ENCODE data around the gene SLCO4A1. TPM values are rescaled to one million over a fixed set of nuclear protein-coding genes. Genes with fewer than 3 reads are reported as not detected.
"Not testable (repeated sequence)": the region's sequence is repeated elsewhere in the genome, so short reads cannot be mapped to it uniquely, and the experiment has no call there.

The SLCO4A1 gene
- total and polyA plus RNA-seq, 12 donors: 1.5 to 52.7 (median 6.8) TPM

- WGBS, 2 donors: 90% methylated on average over 20 of the region's 20 CpGs
- peaks cover 0 to 6% (median under 1%) of the 10 kb centered on the region in 7 donors for H3K27me3 ChIP-seq
- no peaks in the 10 kb centered on the region for H3K36me3 ChIP-seq
- no peak overlapping the region for H3K4me3 ChIP-seq
- intact Hi-C loops (cut with DNase I): no loop called here
- DNase-seq: no peak
- no peak for TF ChIP-seq CTCF (IDR thresholded peaks at IDR 0.05)
- H3K4me1 ChIP-seq: peaks cover 10 to 46% (median 34%) of the 10 kb centered on the region in 9 donors
- ATAC-seq: no peak
- no peaks in the 10 kb centered on the region for H3K9me3 ChIP-seq
- peak overlapping the region in 1 of 10 donors; percentile 93 for H3K27ac ChIP-seq
Observed at GRCh38 chr20:62625921-62626547, 16.3 kb upstream of the SLCO4A1 start.

DNA sequence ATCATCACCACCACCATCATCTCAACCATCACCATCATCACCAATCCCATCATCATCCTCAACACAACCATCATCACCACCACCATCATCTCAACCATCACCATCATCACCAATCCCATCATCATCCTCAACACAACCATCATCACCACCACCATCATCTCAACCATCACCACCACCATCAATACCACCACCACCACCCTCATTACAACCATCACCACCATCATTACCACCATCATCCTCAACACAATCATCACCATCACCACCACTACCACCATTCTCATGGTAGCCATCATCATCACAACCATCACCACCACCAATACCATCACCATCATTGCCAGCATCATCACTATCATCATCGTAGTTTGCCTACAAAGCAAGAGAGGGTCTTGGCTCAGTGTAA is 14.9 kb upstream of the SLCO4A1 start:
- H3K9me3 ChIP-seq; DNase-seq; H3K36me3 ChIP-seq; H3K4me3 ChIP-seq; H3K27ac ChIP-seq; ATAC-seq; intact Hi-C loops (cut with DNase I): not testable (repeated sequence)
- 94 to 98% methylated on average over 1 of the region's 1 CpG for WGBS, 2 donors
- H3K4me1 ChIP-seq: peaks cover 10 to 38% (median 31%) of the 10 kb centered on the region in 9 donors
- peaks cover 0 to 16% (median 11%) of the 10 kb centered on the region in 7 donors for H3K27me3 ChIP-seq

DNA sequence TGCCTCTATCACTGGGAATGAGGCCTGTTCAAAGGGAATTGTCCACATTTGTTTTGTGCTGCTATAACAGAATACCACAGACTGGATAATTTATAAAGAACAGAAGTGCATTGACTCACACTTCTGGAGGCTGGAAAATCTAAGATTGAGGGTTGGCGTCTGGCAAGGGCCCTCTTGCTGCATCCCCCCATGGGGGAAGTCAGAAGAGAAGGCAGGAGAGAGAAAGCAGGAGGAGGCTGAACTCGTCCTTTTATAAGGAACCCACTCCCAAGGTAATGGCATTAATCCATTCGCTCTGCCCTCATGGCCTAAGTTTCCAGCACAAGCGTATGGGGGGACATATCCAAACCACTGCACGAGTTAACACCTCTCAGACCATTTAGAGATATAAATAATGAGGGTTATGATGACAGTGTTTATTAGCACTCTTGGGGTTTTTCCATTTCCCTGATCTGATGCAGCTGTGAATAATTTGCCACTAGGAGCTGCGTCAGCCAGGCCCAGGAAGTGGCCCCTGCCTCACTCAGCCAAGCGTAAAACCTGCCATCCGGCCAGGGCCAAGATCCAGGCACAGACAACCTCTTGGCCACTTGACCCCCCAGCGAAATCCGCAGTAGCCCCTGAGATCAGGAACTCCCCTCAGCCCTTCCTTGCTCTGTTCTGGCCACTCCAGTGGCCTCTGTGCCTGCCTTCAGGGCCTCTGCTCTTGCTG is 14.2 kb upstream of the SLCO4A1 start:
- H3K36me3 ChIP-seq: no peaks in the 10 kb centered on the region
- peaks cover 9 to 34% (median 25%) of the 10 kb centered on the region in 9 donors for H3K4me1 ChIP-seq
- WGBS, 2 donors: 72 to 74% methylated on average over 10 of the region's 10 CpGs
- H3K27me3 ChIP-seq: peaks cover 0 to 22% (median 11%) of the 10 kb centered on the region in 7 donors
- no peak for DNase-seq
- H3K4me3 ChIP-seq: no peak overlapping the region
- no peak overlapping the region for H3K27ac ChIP-seq
- intact Hi-C loops (cut with DNase I): no loop called here
- no peak for TF ChIP-seq CTCF (IDR thresholded peaks at IDR 0.05)
- no peak for ATAC-seq
- H3K9me3 ChIP-seq: no peaks in the 10 kb centered on the region

DNA sequence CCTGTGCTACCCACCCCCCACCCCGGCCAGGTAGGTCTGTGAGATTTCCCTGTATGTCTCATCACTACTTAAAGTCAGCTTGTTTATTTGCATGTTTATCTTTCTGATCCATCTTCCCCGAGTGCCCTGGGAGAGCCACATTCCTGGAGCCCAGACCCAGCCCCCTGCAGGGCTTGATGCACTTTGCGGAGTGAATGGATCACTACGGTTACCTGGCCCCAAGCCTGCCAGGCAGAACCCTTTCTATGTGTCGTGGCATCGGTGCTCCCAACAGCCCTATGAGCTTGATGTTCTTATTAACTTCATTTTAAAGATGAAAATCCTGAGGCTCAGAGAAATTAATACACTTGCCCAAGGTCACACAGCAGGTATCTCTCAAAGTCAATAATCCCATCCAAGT is 13.6 kb upstream of the SLCO4A1 start:
- intact Hi-C loops (cut with DNase I): no loop called here
- no peaks in the 10 kb centered on the region for H3K9me3 ChIP-seq
- ATAC-seq: no peak
- no peak for DNase-seq
- no peak overlapping the region for H3K27ac ChIP-seq
- peaks cover 0 to 29% (median 11%) of the 10 kb centered on the region in 7 donors for H3K27me3 ChIP-seq
- TF ChIP-seq CTCF (IDR thresholded peaks at IDR 0.05): no peak
- peaks cover 4 to 29% (median 19%) of the 10 kb centered on the region in 9 donors for H3K4me1 ChIP-seq
- no peaks in the 10 kb centered on the region for H3K36me3 ChIP-seq
- 71 to 79% methylated on average over 6 of the region's 6 CpGs for WGBS, 2 donors
- H3K4me3 ChIP-seq: no peak overlapping the region
